ENCODE measurements around the gene NINJ1. TPM values are rescaled to one million over a fixed set of nuclear protein-coding genes. Genes with fewer than 3 reads are reported as not detected.

The NINJ1 gene
- total and polyA plus RNA-seq, 2 of the 8 experiments (the other 6 are each of a cell fraction or from before 2014, with no cell fraction given): 28.2 to 65.6 TPM

DNA sequence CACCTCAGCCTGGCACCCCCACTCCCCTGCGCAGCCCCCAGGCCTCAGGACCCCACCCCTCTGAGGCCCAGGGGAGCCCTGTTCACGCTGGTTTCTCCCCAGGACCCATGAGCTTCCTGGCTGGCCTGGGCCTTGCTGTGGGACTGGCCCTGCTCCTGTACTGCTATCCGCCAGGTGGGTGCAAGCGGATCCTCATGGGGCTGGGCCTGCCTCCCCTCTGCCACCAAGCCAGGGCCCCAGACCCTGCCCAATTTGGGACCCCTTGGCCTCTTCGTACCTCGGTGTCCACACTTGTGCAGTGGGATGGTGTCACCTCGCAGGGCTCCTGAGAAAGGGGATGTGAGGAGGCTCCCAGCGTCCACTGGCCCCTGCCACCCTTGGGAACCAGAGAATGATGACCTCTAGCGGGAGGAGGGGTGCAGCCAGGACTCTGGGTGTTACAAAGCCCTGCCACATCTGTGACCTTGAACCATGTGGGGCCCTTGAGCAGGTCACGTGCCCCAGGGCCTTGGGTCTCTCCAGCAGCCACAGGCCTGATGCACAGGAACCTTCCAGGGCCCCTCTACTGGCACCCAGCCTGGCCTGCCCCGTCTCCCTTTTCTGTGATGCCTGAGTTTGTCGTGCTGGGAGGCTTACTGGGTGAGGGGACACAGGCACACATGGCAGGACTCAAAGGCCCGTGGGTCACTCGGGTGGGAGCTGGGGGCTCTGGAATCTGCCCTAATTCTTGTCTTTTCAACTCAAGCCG, 21.8 kb downstream of the NINJ1 start:
- Histone ChIP-seq H3K4me2 (ENCODE audit: insufficient read depth in 1 of 2, low read depth in 2 of 2, low read length in 2 of 2) (no peak overlapping the region), H3K23ac (ENCODE audit: insufficient read length) (no peak overlapping the region), H3K4ac (replicated peaks; ENCODE audit: insufficient read length, low read depth, low read length) (no peak overlapping the region), H3K36me3 (ENCODE audit: control insufficient read depth in 2 of 4, insufficient read depth in 4 of 4, low read length in 3 of 4) (no peaks in the 10 kb centered on the region; a peak in 2 of 8 replicates), H3K14ac (ENCODE audit: insufficient read length) (no peak overlapping the region), H2BK20ac (ENCODE audit: low read length) (no peak overlapping the region), H4K5ac (ENCODE audit: insufficient read length, low read depth, low read length) (no peak overlapping the region), H3K27me3 (replicated peaks in 1 of 4; ENCODE audit: control insufficient read depth in 3 of 4, extremely low read depth in 1 of 4, insufficient read depth in 3 of 4, low read length in 3 of 4) (no peaks in the 10 kb centered on the region), H3K27ac (ENCODE audit: low read depth, low read length) (no peak overlapping the region), H3K79me2 (ENCODE audit: control insufficient read depth in 1 of 2, insufficient read depth in 2 of 2, low read length in 2 of 2) (no peaks in the 10 kb centered on the region), H2BK5ac (ENCODE audit: low read depth, low read length) (no peak overlapping the region; the same call in 1 of the 2 replicates), H3K9ac (replicated peaks in 1 of 4; ENCODE audit: extremely low read depth in 1 of 4, low read depth in 3 of 4, low read length in 3 of 4) (no peak overlapping the region), H3K4me3 (ENCODE audit: extremely low read depth in 1 of 4, insufficient read depth in 2 of 4, low read depth in 3 of 4, low read length in 4 of 4) (no peak overlapping the region), H4K91ac (replicated peaks; ENCODE audit: insufficient read length, low read length) (no peak overlapping the region), H2BK120ac (replicated peaks; ENCODE audit: low read depth, low read length) (no peak overlapping the region), H2AFZ (ENCODE audit: low read length) (no peak overlapping the region), H4K20me1 (replicated peaks in 1 of 2; ENCODE audit: control insufficient read depth in 1 of 2, insufficient read depth in 2 of 2, low read length in 2 of 2) (peaks cover 0 to 10% of the 10 kb centered on the region in 2 experiments), H2BK12ac (ENCODE audit: low read depth, low read length) (no peak overlapping the region), H3K9me3 (ENCODE audit: insufficient read depth in 2 of 2, low read depth in 1 of 2, low read length in 1 of 2) (no peaks in the 10 kb centered on the region), H3K56ac (replicated peaks; ENCODE audit: insufficient read length, low read depth, low read length) (no peak overlapping the region), H3K79me1 (ENCODE audit: low read depth, low read length) (no peaks in the 10 kb centered on the region), H4K8ac (ENCODE audit: extremely low read depth, insufficient read depth, low read length) (peak overlapping the region; percentile 65; the same call in 1 of the 2 replicates), H2BK15ac (ENCODE audit: low read length) (no peak overlapping the region), H2AK5ac (ENCODE audit: low read depth, low read length) (no peak overlapping the region), H3K23me2 (ENCODE audit: low read depth, low read length) (no peaks in the 10 kb centered on the region), H3K4me1 (replicated peaks in 1 of 4; ENCODE audit: control insufficient read depth in 3 of 4, insufficient read depth in 4 of 4, low read length in 3 of 4) (peaks cover 0 to 17% (median 10%) of the 10 kb centered on the region in 4 experiments; a peak in 6 of 7 replicates), H3K18ac (ENCODE audit: extremely low read depth, low read length) (no peak overlapping the region)
- ChIA-PET POLR2A (ENCODE audit: partially characterized antibody) (interaction anchor here (1.2 kb wide), 1 partner anchor 24 kb away, joined by 3 read pairs; no protein-coding TSS in a partner anchor), CTCF (ENCODE audit: partially characterized antibody) (interaction anchor here (1.0 to 8.8 kb wide), 6 partner anchors 7 to 202 kb away, joined by 3 to 96 read pairs (median 6); no protein-coding TSS in a partner anchor)
- DNase-seq (ENCODE audit: low read depth in 1 of 2, low spot score in 2 of 2): no peak
- 89% methylated on average over 13 of the region's 15 CpGs; no CpG with 5 or more reads in 1 of the 2 experiments for WGBS, 2 experiments (ENCODE audit: extremely low coverage in 1 of 2, insufficient coverage in 1 of 2, insufficient read length in 1 of 2, insufficient replicate concordance in 2 of 2, low coverage in 1 of 2, low lambda C conversion rate in 2 of 2, missing lambda C conversion rate in 1 of 2)
- no peak for FAIRE-seq
- no peak for TF ChIP-seq CBX8 (IDR thresholded peaks at IDR 0.05; ENCODE audit: borderline replicate concordance, low read depth, low read length)

All from H1 (cell line).